ENCODE results near the gene CKLF. TPM values are rescaled to one million over a fixed set of nuclear protein-coding genes. Genes with fewer than 3 reads are reported as not detected.

The CKLF gene
- total RNA-seq, 2 donors from 2014 or later, result 23.4 to 39.8 TPM

DNA sequence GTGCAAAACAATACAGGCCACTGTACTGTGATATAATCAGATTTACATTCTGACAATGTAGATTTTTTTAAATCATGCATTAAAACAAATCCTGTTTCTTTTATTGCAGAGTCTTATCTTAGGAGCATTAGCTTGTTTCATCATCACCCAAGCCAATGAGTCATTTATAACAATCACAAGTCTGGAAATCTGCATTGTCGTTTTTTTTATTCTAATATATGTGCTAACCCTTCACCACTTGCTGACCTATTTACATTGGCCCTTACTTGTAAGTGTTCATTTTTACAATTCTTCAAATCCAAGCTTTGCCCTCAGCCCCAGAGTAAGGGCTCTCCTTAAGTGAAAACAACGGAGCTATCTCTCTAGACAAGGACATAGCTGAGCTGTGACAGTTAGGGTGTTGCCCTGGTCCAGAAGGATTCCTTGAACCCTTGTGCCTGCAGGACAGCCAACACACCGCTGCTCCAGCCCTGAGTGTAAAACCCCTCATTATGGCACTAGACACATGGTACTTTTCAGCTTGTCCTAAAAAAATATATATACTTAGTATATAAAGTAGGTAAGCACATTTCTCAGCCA lies 17.5 kb downstream of the CKLF start:
- Histone ChIP-seq H3K27me3 (replicated peaks; ENCODE audit: insufficient read depth) (no peaks in the 10 kb centered on the region), H3K36me3 (no peaks in the 10 kb centered on the region), H3K4me1 (ENCODE audit: control insufficient read depth in 1 of 2, low read depth in 2 of 2) (peaks cover 9 to 20% of the 10 kb centered on the region in 2 donors), H3K4me3 (no peak overlapping the region), H3K27ac (no peak overlapping the region), H3K9me3 (no peaks in the 10 kb centered on the region)
- ATAC-seq (ENCODE audit: insufficient number of reproducible peaks, low FRiP score, low read depth), result no peak
- DNase-seq (ENCODE audit: low spot score), result no peak
- TF ChIP-seq, protein P1, sequence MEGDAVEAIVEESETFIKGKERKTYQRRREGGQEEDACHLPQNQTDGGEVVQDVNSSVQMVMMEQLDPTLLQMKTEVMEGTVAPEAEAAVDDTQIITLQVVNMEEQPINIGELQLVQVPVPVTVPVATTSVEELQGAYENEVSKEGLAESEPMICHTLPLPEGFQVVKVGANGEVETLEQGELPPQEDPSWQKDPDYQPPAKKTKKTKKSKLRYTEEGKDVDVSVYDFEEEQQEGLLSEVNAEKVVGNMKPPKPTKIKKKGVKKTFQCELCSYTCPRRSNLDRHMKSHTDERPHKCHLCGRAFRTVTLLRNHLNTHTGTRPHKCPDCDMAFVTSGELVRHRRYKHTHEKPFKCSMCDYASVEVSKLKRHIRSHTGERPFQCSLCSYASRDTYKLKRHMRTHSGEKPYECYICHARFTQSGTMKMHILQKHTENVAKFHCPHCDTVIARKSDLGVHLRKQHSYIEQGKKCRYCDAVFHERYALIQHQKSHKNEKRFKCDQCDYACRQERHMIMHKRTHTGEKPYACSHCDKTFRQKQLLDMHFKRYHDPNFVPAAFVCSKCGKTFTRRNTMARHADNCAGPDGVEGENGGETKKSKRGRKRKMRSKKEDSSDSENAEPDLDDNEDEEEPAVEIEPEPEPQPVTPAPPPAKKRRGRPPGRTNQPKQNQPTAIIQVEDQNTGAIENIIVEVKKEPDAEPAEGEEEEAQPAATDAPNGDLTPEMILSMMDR (IDR thresholded peaks at IDR 0.05), result no peak

DNA sequence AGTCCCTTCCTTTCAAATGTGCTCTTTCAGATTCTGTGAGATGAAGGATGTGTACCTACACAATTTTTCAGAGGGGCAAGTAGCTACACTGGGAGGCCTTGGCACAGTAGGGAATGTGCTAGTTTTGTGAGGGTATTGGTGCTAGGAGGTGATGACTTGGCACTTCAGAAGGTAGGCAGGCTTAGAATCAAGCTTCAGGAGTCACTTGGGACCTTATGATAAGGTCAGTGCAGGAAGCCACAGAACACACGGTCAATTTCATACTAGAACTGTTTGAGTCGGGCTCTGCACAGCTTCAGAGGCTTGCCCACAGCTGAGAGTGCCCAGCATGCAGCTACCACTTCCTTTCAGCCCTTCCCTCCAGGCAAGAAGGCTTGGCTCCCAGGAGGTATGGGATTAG lies 20.0 kb downstream of the CKLF start:
- H3K4me3 ChIP-seq, result no peak overlapping the region
- H3K27ac ChIP-seq, result no peak overlapping the region
- H3K27me3 ChIP-seq (replicated peaks; ENCODE audit: insufficient read depth), result no peaks in the 10 kb centered on the region
- peaks cover 9 to 20% of the 10 kb centered on the region in 2 donors for H3K4me1 ChIP-seq (ENCODE audit: control insufficient read depth in 1 of 2, low read depth in 2 of 2)
- TF ChIP-seq, protein P1 (IDR thresholded peaks at IDR 0.05), result no peak
- ATAC-seq (ENCODE audit: insufficient number of reproducible peaks, low FRiP score, low read depth) (no peak), DNase-seq (ENCODE audit: low spot score) (no peak)
- no peaks in the 10 kb centered on the region for H3K9me3 ChIP-seq
- no peaks in the 10 kb centered on the region for H3K36me3 ChIP-seq

DNA sequence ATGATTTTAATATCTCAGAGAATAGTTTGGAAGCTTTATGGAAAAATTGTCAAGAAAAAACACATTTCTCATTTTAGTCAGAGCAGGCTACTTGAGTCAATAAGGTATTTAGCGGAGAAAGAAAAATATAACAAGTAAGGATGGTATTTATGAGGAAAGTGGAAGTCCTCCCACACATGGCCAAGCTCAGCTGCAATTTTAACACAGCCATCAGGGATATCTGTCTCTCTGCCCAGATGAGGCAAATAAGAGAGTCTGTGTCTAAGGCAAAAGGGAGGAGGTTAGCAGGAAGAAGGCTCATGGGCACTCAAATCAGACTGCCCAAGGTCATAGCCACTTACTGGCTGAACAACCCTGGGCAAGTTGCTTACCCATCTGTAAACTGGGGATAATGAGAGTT lies 21.7 kb downstream of the CKLF start:
- Histone ChIP-seq H3K4me1 (ENCODE audit: control insufficient read depth in 1 of 2, low read depth in 2 of 2) (peaks cover 11 to 24% of the 10 kb centered on the region in 2 donors), H3K27ac (no peak overlapping the region), H3K4me3 (no peak overlapping the region), H3K36me3 (no peaks in the 10 kb centered on the region), H3K27me3 (replicated peaks; ENCODE audit: insufficient read depth) (no peaks in the 10 kb centered on the region), H3K9me3 (no peaks in the 10 kb centered on the region)
- ATAC-seq (ENCODE audit: insufficient number of reproducible peaks, low FRiP score, low read depth) (no peak), DNase-seq (ENCODE audit: low spot score) (no peak)
- TF ChIP-seq, protein P1 (IDR thresholded peaks at IDR 0.05), result no peak

DNA sequence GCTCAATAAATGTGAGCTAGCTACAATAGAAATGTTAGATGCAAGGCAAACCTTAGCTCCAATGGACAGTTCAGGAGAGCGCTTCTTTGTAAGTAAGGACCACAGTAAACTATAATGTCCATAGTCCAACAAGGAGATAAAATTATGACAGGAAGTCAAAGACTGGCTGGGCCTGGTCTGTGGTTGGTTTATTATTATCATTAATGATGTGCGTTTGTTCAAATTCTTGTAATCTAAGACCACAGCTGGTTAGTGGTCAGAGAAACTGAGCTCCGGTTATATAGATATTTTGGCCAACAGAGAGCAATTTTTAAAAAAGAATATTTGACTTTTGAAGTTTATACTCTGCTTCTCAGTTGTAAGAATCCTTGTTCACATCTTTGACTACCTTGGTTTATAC lies 22.2 kb downstream of the CKLF start:
- no peak for DNase-seq (ENCODE audit: low spot score)
- TF ChIP-seq, protein P1 (IDR thresholded peaks at IDR 0.05), result no peak
- Histone ChIP-seq H3K4me3 (no peak overlapping the region), H3K4me1 (ENCODE audit: control insufficient read depth in 1 of 2, low read depth in 2 of 2) (peaks cover 12 to 24% of the 10 kb centered on the region in 2 donors), H3K27ac (no peak overlapping the region), H3K27me3 (replicated peaks; ENCODE audit: insufficient read depth) (no peaks in the 10 kb centered on the region), H3K9me3 (no peaks in the 10 kb centered on the region), H3K36me3 (no peaks in the 10 kb centered on the region)
- no peak for ATAC-seq (ENCODE audit: insufficient number of reproducible peaks, low FRiP score, low read depth)

DNA sequence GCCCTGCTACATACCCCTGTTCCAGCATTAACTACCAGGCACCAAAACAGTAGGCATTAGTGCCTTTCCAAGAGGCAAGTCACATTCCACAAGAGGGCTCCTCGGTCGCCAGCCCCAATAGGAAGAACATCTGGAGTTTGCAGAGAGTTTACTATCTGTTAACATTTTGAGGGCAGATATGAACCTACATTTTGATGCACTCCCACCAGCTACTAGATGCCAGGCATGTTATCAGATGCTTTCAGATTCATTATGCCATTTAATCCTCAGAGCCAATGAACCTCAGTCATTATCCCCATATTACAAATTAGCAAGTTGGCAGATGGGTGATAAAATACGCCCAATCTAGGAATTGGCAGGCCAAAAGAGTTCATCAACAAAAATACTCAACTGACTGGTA lies 22.7 kb downstream of the CKLF start:
- ATAC-seq (ENCODE audit: insufficient number of reproducible peaks, low FRiP score, low read depth), result no peak
- DNase-seq (ENCODE audit: low spot score), result no peak
- Histone ChIP-seq H3K4me1 (ENCODE audit: control insufficient read depth in 1 of 2, low read depth in 2 of 2) (peaks cover 6 to 19% of the 10 kb centered on the region in 2 donors), H3K27ac (no peak overlapping the region), H3K36me3 (no peaks in the 10 kb centered on the region), H3K9me3 (no peaks in the 10 kb centered on the region), H3K27me3 (replicated peaks; ENCODE audit: insufficient read depth) (no peaks in the 10 kb centered on the region), H3K4me3 (no peak overlapping the region)
- TF ChIP-seq, protein P1 (IDR thresholded peaks at IDR 0.05), result no peak
